Measurements from ENCODE around the gene GLIPR1. TPM values are rescaled to one million over a fixed set of nuclear protein-coding genes. Genes with fewer than 3 reads are reported as not detected.
"Not testable (repeated sequence)": the region's sequence is repeated elsewhere in the genome, so short reads cannot be mapped to it uniquely, and the experiment has no call there.

GLIPR1 gene
- total RNA-seq, 2 donors from 2014 or later, result 0.22 to 0.29 TPM

DNA sequence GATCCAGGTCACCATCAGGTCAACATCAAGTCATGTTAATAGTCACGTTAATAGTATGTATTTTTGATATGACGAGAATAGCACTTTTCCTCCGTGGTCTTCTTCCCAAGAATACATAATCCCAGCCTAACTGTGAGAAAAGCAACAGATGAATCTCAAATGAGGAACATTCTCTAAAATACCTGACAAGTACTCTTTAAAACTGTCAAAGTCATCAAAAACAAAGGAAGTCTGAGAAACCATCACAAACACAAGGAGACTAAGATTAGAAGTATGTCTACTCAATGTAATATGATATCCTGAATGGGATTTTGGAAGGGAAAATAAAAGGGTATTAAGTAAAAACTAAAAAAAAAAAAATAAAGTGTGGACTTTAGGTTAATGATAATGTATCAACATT is 36.8 kb upstream of the GLIPR1 start:
- H3K9ac ChIP-seq (ENCODE audit: extremely low read depth, low read length, poor library complexity, severe bottlenecking), result no peak overlapping the region
- Mint-ChIP-seq H3K36me3 (ENCODE audit: low read depth) (peaks cover 4% of the 10 kb centered on the region), H3K4me1 (no peaks in the 10 kb centered on the region), H3K27ac (no peak overlapping the region), H3K9me3 (peaks cover 12% of the 10 kb centered on the region), H3K4me3 (no peak overlapping the region), H3K27me3 (ENCODE audit: insufficient read depth) (no peaks in the 10 kb centered on the region)
- H3K9me3 ChIP-seq (ENCODE audit: control insufficient read depth, low read length), result no peaks in the 10 kb centered on the region
- no peak overlapping the region for H3K4me3 ChIP-seq (ENCODE audit: low read length)
- no peaks in the 10 kb centered on the region for H3K4me1 ChIP-seq (ENCODE audit: control insufficient read depth, insufficient read depth, low read length)
- TF ChIP-seq, protein P1, sequence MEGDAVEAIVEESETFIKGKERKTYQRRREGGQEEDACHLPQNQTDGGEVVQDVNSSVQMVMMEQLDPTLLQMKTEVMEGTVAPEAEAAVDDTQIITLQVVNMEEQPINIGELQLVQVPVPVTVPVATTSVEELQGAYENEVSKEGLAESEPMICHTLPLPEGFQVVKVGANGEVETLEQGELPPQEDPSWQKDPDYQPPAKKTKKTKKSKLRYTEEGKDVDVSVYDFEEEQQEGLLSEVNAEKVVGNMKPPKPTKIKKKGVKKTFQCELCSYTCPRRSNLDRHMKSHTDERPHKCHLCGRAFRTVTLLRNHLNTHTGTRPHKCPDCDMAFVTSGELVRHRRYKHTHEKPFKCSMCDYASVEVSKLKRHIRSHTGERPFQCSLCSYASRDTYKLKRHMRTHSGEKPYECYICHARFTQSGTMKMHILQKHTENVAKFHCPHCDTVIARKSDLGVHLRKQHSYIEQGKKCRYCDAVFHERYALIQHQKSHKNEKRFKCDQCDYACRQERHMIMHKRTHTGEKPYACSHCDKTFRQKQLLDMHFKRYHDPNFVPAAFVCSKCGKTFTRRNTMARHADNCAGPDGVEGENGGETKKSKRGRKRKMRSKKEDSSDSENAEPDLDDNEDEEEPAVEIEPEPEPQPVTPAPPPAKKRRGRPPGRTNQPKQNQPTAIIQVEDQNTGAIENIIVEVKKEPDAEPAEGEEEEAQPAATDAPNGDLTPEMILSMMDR (conservative IDR thresholded peaks at IDR 0.05), result no peak
- no peaks in the 10 kb centered on the region for H3K27me3 ChIP-seq (ENCODE audit: control insufficient read depth, insufficient read depth, low read length, poor library complexity, severe bottlenecking)
- 46 to 100% methylated on average over 1 to 2 of the region's 3 CpGs for WGBS, 2 experiments (ENCODE audit: insufficient coverage in 1 of 2, insufficient read length in 1 of 2)
- no peak overlapping the region for H3K27ac ChIP-seq (ENCODE audit: low read depth, low read length)
- DNase-seq, result no peak
- H3K36me3 ChIP-seq (ENCODE audit: control insufficient read depth, insufficient read depth, low read length), result no peaks in the 10 kb centered on the region

GRCh38 chr12:75444429-75445136 is 36.0 kb upstream of the GLIPR1 start:
- TF ChIP-seq, protein P1 (conservative IDR thresholded peaks at IDR 0.05), result no peak
- H3K9ac ChIP-seq (ENCODE audit: extremely low read depth, low read length, poor library complexity, severe bottlenecking), result no peak overlapping the region
- peaks cover 12% of the 10 kb centered on the region for H3K9me3 Mint-ChIP-seq
- H3K27me3 Mint-ChIP-seq (ENCODE audit: insufficient read depth), result no peaks in the 10 kb centered on the region
- no peak overlapping the region for H3K4me3 Mint-ChIP-seq
- H3K4me1 ChIP-seq (ENCODE audit: control insufficient read depth, insufficient read depth, low read length), result no peaks in the 10 kb centered on the region
- no peak overlapping the region for H3K27ac ChIP-seq (ENCODE audit: low read depth, low read length)
- H3K9me3 ChIP-seq (ENCODE audit: control insufficient read depth, low read length), result no peaks in the 10 kb centered on the region
- 94 to 100% methylated on average over 5 to 6 of the region's 6 CpGs for WGBS, 2 experiments (ENCODE audit: insufficient coverage in 1 of 2, insufficient read length in 1 of 2)
- H3K4me1 Mint-ChIP-seq, result no peaks in the 10 kb centered on the region
- H3K36me3 ChIP-seq (ENCODE audit: control insufficient read depth, insufficient read depth, low read length), result no peaks in the 10 kb centered on the region
- no peak for DNase-seq
- no peak overlapping the region for H3K4me3 ChIP-seq (ENCODE audit: low read length)
- peaks cover 4% of the 10 kb centered on the region for H3K36me3 Mint-ChIP-seq (ENCODE audit: low read depth)
- no peak overlapping the region for H3K27ac Mint-ChIP-seq
- no peaks in the 10 kb centered on the region for H3K27me3 ChIP-seq (ENCODE audit: control insufficient read depth, insufficient read depth, low read length, poor library complexity, severe bottlenecking)

DNA sequence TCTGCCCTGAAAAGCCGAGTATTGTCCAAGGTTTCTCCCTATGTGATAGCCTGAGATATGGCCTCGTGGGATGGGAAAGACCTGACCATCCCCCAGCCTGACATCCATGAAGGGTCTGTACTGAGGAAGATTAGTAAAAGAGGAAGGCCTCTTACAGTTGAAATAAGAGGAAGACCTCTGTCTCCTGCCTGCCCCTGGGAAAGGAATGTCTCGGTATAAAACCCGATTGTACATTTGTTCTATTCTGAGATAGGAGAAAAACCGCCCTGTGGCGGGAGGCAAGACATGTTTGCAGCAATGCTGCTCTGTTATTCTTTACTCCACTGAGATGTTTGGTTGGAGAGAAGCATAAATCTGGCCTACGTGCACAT is 35.4 kb upstream of the GLIPR1 start:
- not testable (repeated sequence) for H3K4me1 Mint-ChIP-seq; H3K4me3 ChIP-seq (ENCODE audit: low read length); H3K27ac ChIP-seq (ENCODE audit: low read depth, low read length); H3K36me3 ChIP-seq (ENCODE audit: control insufficient read depth, insufficient read depth, low read length); H3K27me3 Mint-ChIP-seq (ENCODE audit: insufficient read depth); H3K27ac Mint-ChIP-seq; H3K36me3 Mint-ChIP-seq (ENCODE audit: low read depth); H3K9me3 ChIP-seq (ENCODE audit: control insufficient read depth, low read length); H3K4me1 ChIP-seq (ENCODE audit: control insufficient read depth, insufficient read depth, low read length); H3K27me3 ChIP-seq (ENCODE audit: control insufficient read depth, insufficient read depth, low read length, poor library complexity, severe bottlenecking); DNase-seq; H3K4me3 Mint-ChIP-seq; H3K9ac ChIP-seq (ENCODE audit: extremely low read depth, low read length, poor library complexity, severe bottlenecking)
- H3K9me3 Mint-ChIP-seq, result peaks cover 12% of the 10 kb centered on the region
- WGBS, 2 experiments (ENCODE audit: insufficient coverage in 1 of 2, insufficient read length in 1 of 2), result 90 to 94% methylated on average over 3 to 7 of the region's 7 CpGs

- Histone ChIP-seq H3K4me3 (ENCODE audit: low read length) (no peak overlapping the region), H3K27ac (ENCODE audit: low read depth, low read length) (no peak overlapping the region), H3K27me3 (ENCODE audit: control insufficient read depth, insufficient read depth, low read length, poor library complexity, severe bottlenecking) (no peaks in the 10 kb centered on the region), H3K9ac (ENCODE audit: extremely low read depth, low read length, poor library complexity, severe bottlenecking) (no peak overlapping the region), H3K36me3 (ENCODE audit: control insufficient read depth, insufficient read depth, low read length) (no peaks in the 10 kb centered on the region), H3K9me3 (ENCODE audit: control insufficient read depth, low read length) (no peaks in the 10 kb centered on the region), H3K4me1 (ENCODE audit: control insufficient read depth, insufficient read depth, low read length) (no peaks in the 10 kb centered on the region)
- Mint-ChIP-seq H3K27ac (no peak overlapping the region), H3K9me3 (peaks cover 6% of the 10 kb centered on the region), H3K36me3 (ENCODE audit: low read depth) (no peaks in the 10 kb centered on the region), H3K4me1 (no peaks in the 10 kb centered on the region), H3K4me3 (no peak overlapping the region), H3K27me3 (ENCODE audit: insufficient read depth) (no peaks in the 10 kb centered on the region)
- DNase-seq, result no peak
- TF ChIP-seq, protein P1 (conservative IDR thresholded peaks at IDR 0.05), result no peak
Observed at GRCh38 chr12:75446857-75447256, 33.7 kb upstream of the GLIPR1 start.

All from endodermal cell (in vitro differentiated cells).